Muscle layer of duodenum (tissue), 2 donors: ENCODE measurements around the gene MREG.

Source experiments
- H3K27ac ChIP-seq: one replicate; pipeline ENCODE4 v1.7.0; 2013; ENCODE audit warnings: mild to moderate bottlenecking, low read length
- H3K27me3 ChIP-seq: one replicate; pipeline ENCODE4 v1.7.0; 2013; ENCODE audit warnings: low read depth, mild to moderate bottlenecking, control low read depth, low read length
- H3K36me3 ChIP-seq, 2 donors: one replicate each; pipeline ENCODE4 v1.7.0; 2013; ENCODE audit warnings: low read length in 2 of 2, control low read depth in 1 of 2, mild to moderate bottlenecking in 1 of 2; ENCODE audit not compliant: insufficient read depth in 2 of 2, control insufficient read depth in 1 of 2
- H3K4me1 ChIP-seq, 2 donors: one replicate each; pipeline ENCODE4 v1.7.0; 2013; ENCODE audit warnings: low read length in 2 of 2, mild to moderate bottlenecking in 2 of 2, control low read depth in 1 of 2, moderate library complexity in 1 of 2; ENCODE audit not compliant: insufficient read depth in 2 of 2, control insufficient read depth in 1 of 2
- H3K4me3 ChIP-seq, 2 donors: one replicate each; pipeline ENCODE4 v1.7.0; 2013; ENCODE audit warnings: low read length in 2 of 2, low read depth in 1 of 2, mild to moderate bottlenecking in 1 of 2
- H3K9me3 ChIP-seq, 2 donors: one replicate each; pipeline ENCODE4 v1.7.0; 2013; ENCODE audit warnings: low read length in 2 of 2, control low read depth in 1 of 2, mild to moderate bottlenecking in 1 of 2; ENCODE audit not compliant: control insufficient read depth in 1 of 2
- donor health status: healthy.

The MREG gene

DNA sequence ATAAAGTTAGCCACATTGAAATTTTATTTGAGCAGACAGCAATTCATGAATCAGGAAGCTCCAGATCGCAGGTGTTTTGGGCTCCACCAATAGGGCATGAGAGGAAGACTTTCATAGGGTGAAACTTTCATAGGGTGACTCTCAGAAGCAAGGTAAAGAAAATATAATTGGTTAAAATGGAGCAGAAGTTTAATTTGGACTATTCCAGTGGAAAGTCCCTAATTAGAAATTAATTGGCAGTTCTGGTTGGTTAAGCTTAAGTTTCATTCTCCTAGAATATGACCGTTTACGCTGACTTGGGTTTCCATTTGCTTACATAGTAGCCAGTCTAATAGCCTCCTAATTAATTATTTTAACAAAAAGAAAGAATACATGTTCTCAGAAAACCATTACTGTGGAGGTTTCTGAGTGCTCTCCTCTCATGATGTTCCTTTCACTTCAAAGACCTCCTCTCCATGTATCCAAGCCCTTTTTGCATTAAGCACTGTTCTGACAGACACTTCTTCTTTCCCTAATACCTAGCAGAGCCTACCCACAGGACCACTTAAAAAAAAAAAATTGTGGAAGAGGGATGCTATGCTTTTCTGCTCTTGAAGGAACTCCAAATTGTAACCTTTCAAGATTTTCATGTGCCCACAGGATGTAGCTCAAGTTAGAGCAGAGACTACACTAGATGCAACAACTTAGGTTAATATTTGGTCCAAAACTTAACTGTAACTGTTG lies 99.1 kb downstream of the MREG start:
- Histone ChIP-seq H3K27me3 (no peaks in the 10 kb centered on the region), H3K4me1 (peaks cover 2 to 6% of the 10 kb centered on the region in 2 donors), H3K36me3 (no peaks in the 10 kb centered on the region), H3K4me3 (no peak overlapping the region), H3K9me3 (no peaks in the 10 kb centered on the region), H3K27ac (no peak overlapping the region)

- H3K36me3 ChIP-seq: no peaks in the 10 kb centered on the region
- H3K4me3 ChIP-seq: no peak overlapping the region
- H3K27me3 ChIP-seq: no peaks in the 10 kb centered on the region
- no peaks in the 10 kb centered on the region for H3K4me1 ChIP-seq
- no peaks in the 10 kb centered on the region for H3K9me3 ChIP-seq
- no peak overlapping the region for H3K27ac ChIP-seq
Measured at GRCh38 chr2:215912299-215912842, 101.0 kb downstream of the MREG start.

DNA sequence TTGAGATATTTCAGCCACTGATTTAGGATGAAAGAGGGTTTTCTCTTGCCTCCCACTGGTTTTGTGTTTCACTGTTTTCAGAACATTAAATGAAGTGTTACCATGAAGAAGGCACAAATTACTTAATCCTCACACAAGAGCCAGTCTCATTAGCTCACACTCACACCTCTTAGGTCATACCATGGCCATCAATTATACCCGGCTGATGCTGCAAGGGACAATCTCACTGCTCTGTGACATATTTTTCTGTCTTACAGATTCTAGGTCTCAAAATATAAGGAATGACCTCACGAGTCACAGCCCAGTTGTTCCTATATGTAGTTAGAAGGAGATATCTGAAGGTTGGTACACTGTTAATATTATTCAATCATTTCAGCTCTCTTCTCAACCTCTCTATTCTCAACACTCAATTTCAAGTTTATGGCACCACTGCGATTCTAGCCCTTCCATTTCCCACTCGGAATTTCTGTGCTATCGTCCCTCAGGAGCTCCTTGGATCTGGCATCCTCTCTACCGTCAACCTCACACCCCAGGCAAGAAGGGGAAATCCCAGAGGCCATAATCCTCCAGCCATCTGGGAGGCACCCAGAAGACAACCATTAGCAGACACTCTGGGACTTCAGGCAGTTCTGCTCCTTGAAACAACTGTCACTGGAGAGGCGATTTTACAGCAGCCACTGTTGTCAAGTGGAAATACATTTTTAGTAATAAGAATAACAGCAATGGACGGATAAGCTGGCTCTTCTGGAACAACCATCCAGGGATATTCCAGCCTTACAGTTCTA lies 101.9 kb downstream of the MREG start:
- H3K9me3 ChIP-seq: no peaks in the 10 kb centered on the region
- no peaks in the 10 kb centered on the region for H3K27me3 ChIP-seq
- no peaks in the 10 kb centered on the region for H3K4me1 ChIP-seq
- no peak overlapping the region for H3K4me3 ChIP-seq
- no peaks in the 10 kb centered on the region for H3K36me3 ChIP-seq
- H3K27ac ChIP-seq: no peak overlapping the region

- H3K9me3 ChIP-seq: no peaks in the 10 kb centered on the region
- H3K4me3 ChIP-seq: no peak overlapping the region
- no peaks in the 10 kb centered on the region for H3K4me1 ChIP-seq
- H3K27me3 ChIP-seq: no peaks in the 10 kb centered on the region
- H3K27ac ChIP-seq: no peak overlapping the region
- H3K36me3 ChIP-seq: no peaks in the 10 kb centered on the region
Measured at GRCh38 chr2:215910180-215910579, 103.2 kb downstream of the MREG start.

GRCh38 chr2:215907147-215907546 lies 106.2 kb downstream of the MREG start:
- Histone ChIP-seq H3K27ac (no peak overlapping the region), H3K4me1 (no peaks in the 10 kb centered on the region), H3K36me3 (peaks cover 0 to 4% of the 10 kb centered on the region in 2 donors), H3K9me3 (no peaks in the 10 kb centered on the region), H3K27me3 (no peaks in the 10 kb centered on the region), H3K4me3 (no peak overlapping the region)

GRCh38 chr2:215906458-215906857 lies 106.9 kb downstream of the MREG start:
- Histone ChIP-seq H3K36me3 (peaks cover 0 to 4% of the 10 kb centered on the region in 2 donors), H3K27me3 (no peaks in the 10 kb centered on the region), H3K4me3 (no peak overlapping the region), H3K27ac (no peak overlapping the region), H3K9me3 (no peaks in the 10 kb centered on the region), H3K4me1 (no peaks in the 10 kb centered on the region)

- Histone ChIP-seq H3K27ac (no peak overlapping the region), H3K9me3 (no peaks in the 10 kb centered on the region), H3K4me3 (no peak overlapping the region), H3K27me3 (no peaks in the 10 kb centered on the region), H3K4me1 (no peaks in the 10 kb centered on the region), H3K36me3 (peaks cover 0 to 4% of the 10 kb centered on the region in 2 donors)
Measured at GRCh38 chr2:215905691-215906090, 107.7 kb downstream of the MREG start.

DNA sequence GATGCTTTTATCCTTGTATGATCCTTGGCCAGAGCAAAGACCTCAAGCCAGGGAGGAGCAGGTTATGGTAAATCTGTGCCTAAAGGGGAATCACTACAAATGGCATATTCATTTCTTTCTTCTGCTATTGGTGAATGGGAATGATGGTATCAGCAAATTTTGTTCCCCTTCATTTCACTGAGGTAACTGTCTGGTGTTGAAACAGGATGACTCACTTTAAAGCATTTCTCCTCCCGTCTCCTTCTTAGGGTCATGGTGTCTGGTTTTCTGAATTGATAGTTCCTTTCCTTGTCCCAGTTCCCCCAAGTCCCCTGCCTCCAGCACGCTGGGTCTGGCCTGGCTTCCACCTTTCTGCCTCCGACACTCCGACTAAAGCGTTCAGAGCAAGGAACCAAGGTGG lies 109.2 kb downstream of the MREG start:
- H3K4me3 ChIP-seq: no peak overlapping the region
- H3K9me3 ChIP-seq: no peaks in the 10 kb centered on the region
- H3K27ac ChIP-seq: no peak overlapping the region
- H3K36me3 ChIP-seq: peaks cover 0 to 10% of the 10 kb centered on the region in 2 donors
- H3K4me1 ChIP-seq: no peaks in the 10 kb centered on the region
- H3K27me3 ChIP-seq: no peaks in the 10 kb centered on the region

GRCh38 chr2:215903203-215903602 lies 110.1 kb downstream of the MREG start:
- H3K27ac ChIP-seq: no peak overlapping the region
- no peaks in the 10 kb centered on the region for H3K9me3 ChIP-seq
- no peak overlapping the region for H3K4me3 ChIP-seq
- peaks cover 0 to 10% of the 10 kb centered on the region in 2 donors for H3K36me3 ChIP-seq
- H3K4me1 ChIP-seq: no peaks in the 10 kb centered on the region
- H3K27me3 ChIP-seq: no peaks in the 10 kb centered on the region

GRCh38 chr2:215901796-215902195 lies 111.6 kb downstream of the MREG start:
- Histone ChIP-seq H3K4me1 (no peaks in the 10 kb centered on the region), H3K27me3 (no peaks in the 10 kb centered on the region), H3K27ac (no peak overlapping the region), H3K4me3 (no peak overlapping the region), H3K36me3 (peaks cover 0 to 10% of the 10 kb centered on the region in 2 donors), H3K9me3 (no peaks in the 10 kb centered on the region)

DNA sequence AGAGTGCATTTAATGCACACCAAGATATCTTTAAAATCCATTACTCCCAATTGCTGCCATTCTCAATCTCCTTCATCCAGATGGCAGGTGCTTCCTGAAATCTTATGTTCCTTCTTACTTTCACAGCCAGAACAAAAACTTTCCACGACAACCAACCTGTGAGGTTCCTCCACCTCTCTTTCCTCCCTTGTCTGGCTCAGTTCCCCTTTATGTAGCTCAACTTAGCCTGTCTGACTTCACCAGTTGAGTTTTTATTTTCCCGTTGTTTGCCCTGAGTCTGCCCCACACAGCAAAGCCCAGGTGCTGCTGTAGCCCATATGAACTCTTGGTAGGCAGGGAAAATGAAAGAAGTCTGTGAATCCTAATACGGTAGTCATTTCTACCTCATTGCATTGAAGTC lies 112.5 kb downstream of the MREG start:
- no peaks in the 10 kb centered on the region for H3K27me3 ChIP-seq
- H3K36me3 ChIP-seq: peaks cover 0 to 10% of the 10 kb centered on the region in 2 donors
- no peaks in the 10 kb centered on the region for H3K4me1 ChIP-seq
- H3K27ac ChIP-seq: no peak overlapping the region
- no peaks in the 10 kb centered on the region for H3K9me3 ChIP-seq
- no peak overlapping the region for H3K4me3 ChIP-seq
